Fibroblast of lung (primary cell): ENCODE measurements around the gene KCNJ8.

Source experiments
- EZH2 ChIP-seq: IDR thresholded peaks from 2 replicates; pipeline ENCODE4 v1.5.1; 2012; ENCODE audit warnings: low read length, control low read depth, mild to moderate bottlenecking; ENCODE audit errors: missing control alignments
- TF ChIP-seq, protein P1 (sequence below), 2 donors: IDR thresholded peaks in 1 of 2; conservative IDR thresholded peaks in 1 of 2; 1 replicate in 1 of 2; 2 replicates in 1 of 2; pipeline ENCODE4 v1.5.1; 2011 to 2012; ENCODE audit warnings: low read length in 2 of 2, control low read depth in 1 of 2, inconsistent platforms in 1 of 2, low read depth in 1 of 2, mild to moderate bottlenecking in 1 of 2

DNA sequence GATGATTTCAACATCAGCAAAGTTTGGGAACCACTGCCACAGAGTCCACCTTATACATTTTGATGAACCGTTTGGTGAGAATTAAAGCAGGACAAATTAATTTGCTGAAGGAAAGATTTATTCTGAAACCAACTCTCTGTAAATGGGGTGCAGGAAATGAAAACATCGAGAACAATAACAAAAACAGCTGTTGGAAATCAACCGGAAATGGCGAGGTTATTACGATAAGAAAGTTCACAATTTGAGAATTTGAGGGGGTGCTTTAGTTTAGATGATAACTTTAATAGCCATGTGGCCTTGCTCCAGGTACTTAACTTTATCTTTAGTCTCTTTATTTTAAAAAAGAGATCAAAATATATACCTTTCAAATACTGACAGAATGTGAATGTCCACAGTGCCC lies 56.7 kb downstream of the KCNJ8 start:
- TF ChIP-seq, protein P1, sequence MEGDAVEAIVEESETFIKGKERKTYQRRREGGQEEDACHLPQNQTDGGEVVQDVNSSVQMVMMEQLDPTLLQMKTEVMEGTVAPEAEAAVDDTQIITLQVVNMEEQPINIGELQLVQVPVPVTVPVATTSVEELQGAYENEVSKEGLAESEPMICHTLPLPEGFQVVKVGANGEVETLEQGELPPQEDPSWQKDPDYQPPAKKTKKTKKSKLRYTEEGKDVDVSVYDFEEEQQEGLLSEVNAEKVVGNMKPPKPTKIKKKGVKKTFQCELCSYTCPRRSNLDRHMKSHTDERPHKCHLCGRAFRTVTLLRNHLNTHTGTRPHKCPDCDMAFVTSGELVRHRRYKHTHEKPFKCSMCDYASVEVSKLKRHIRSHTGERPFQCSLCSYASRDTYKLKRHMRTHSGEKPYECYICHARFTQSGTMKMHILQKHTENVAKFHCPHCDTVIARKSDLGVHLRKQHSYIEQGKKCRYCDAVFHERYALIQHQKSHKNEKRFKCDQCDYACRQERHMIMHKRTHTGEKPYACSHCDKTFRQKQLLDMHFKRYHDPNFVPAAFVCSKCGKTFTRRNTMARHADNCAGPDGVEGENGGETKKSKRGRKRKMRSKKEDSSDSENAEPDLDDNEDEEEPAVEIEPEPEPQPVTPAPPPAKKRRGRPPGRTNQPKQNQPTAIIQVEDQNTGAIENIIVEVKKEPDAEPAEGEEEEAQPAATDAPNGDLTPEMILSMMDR (conservative IDR thresholded peaks at IDR 0.05 in 1 of 2, IDR thresholded peaks at IDR 0.05 in 1 of 2; ENCODE audit: low read depth in 1 of 2, low read length in 2 of 2): no peak
- no peak for TF ChIP-seq EZH2
